Lower leg skin (tissue), 3 donors: Measurements from ENCODE around the gene STK33.

ENCODE experiments used
- CTCF ChIP-seq, 3 donors: fragments of 450-650 bp; IDR thresholded peaks; one replicate each; pipeline ENCODE4 v1.5.1; 2016; ENCODE audit warnings: antibody characterized with exemption in 3 of 3, mild to moderate bottlenecking in 3 of 3, moderate library complexity in 2 of 3
- POLR2A ChIP-seq, 2 donors: fragments of 450-650 bp; IDR thresholded peaks; one replicate each; pipeline ENCODE4 v1.6.1; 2016 to 2017; ENCODE audit warnings: antibody characterized with exemption in 2 of 2, mild to moderate bottlenecking in 1 of 2, moderate library complexity in 1 of 2

GRCh38 chr11:8574798-8575197 lies 19.2 kb downstream of the STK33 start:
- TF ChIP-seq CTCF (IDR thresholded peaks at IDR 0.05): no peak
- no peak for TF ChIP-seq POLR2A (IDR thresholded peaks at IDR 0.05)
